ENCODE results near the gene ERBB2. TPM values are rescaled to one million over a fixed set of nuclear protein-coding genes. Genes with fewer than 3 reads are reported as not detected.

The ERBB2 gene
- total and polyA plus RNA-seq, 12 donors, result 40.3 to 89.1 (median 66.1) TPM

DNA sequence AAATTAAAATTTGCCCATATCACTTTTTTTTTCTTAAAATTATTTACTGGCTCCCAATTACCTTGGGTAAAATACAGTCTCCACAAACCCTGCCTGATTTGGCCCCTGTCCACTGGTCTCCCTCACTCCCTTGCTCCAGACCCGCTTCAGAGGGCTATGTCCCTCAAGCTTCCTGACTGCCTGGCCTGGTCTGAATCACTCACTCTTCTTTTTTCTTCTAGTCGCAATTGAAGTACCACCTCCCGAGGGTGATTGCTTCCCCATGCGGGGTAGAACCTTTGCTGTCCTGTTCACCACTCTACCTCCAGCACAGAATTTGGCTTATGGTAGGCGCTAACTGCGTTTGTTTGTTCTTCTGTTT is 11.4 kb upstream of the ERBB2 start:
- intact Hi-C loops (cut with DNase I), result loop anchor here in 3 of 10 donors (5.0 kb wide), 1 partner anchor 44 kb away; the partner anchor contains the start of gene MIEN1 (in 3 of the 3)

DNA sequence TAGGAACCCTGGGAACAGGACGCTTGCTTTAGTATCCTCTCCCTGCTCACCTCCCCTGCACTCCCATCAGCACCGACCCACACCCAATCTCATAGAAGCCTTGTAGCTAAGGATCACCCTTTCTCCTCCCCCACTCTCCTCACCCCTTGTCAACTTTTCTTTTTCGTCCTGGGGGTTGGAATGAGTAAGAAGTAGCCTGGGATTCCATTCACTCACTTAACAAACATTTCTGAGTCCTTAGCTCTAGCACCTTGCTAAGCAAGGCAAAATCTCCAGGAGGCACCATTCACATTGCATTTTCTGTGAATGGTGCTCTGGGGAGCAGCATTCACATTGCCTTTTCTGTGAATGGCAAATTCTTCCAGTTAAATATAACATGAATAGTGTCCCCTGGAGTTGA is 10.9 kb upstream of the ERBB2 start:
- ATAC-seq (no peak), DNase-seq (no peak)
- 38 to 41% methylated on average over 3 of the region's 3 CpGs for WGBS, 2 donors
- Histone ChIP-seq H3K36me3 (peaks cover 0 to 20% (median 0%) of the 10 kb centered on the region in 9 donors), H3K9me3 (no peaks in the 10 kb centered on the region), H3K4me1 (peaks cover 2 to 19% (median 14%) of the 10 kb centered on the region in 9 donors), H3K27ac (peak overlapping the region in 1 of 10 donors; percentile 88), H3K4me3 (peak overlapping the region in 7 of 10 donors; percentile 62 to 80 (median 69)), H3K27me3 (no peaks in the 10 kb centered on the region)
- TF ChIP-seq, protein P1, sequence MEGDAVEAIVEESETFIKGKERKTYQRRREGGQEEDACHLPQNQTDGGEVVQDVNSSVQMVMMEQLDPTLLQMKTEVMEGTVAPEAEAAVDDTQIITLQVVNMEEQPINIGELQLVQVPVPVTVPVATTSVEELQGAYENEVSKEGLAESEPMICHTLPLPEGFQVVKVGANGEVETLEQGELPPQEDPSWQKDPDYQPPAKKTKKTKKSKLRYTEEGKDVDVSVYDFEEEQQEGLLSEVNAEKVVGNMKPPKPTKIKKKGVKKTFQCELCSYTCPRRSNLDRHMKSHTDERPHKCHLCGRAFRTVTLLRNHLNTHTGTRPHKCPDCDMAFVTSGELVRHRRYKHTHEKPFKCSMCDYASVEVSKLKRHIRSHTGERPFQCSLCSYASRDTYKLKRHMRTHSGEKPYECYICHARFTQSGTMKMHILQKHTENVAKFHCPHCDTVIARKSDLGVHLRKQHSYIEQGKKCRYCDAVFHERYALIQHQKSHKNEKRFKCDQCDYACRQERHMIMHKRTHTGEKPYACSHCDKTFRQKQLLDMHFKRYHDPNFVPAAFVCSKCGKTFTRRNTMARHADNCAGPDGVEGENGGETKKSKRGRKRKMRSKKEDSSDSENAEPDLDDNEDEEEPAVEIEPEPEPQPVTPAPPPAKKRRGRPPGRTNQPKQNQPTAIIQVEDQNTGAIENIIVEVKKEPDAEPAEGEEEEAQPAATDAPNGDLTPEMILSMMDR (IDR thresholded peaks at IDR 0.05), result no peak
- intact Hi-C loops (cut with DNase I), result loop anchor here in 3 of 10 donors (5.0 kb wide), 1 partner anchor 43 kb away; the partner anchor contains the start of gene MIEN1 (in 3 of the 3)

More for the DNA sequence above, 11.4 kb upstream of the ERBB2 start:
- H3K27ac ChIP-seq, result peak overlapping the region; percentile 88 to 98 (median 94)
- ATAC-seq, result no peak
- 17 to 21% methylated on average over 6 of the region's 6 CpGs for WGBS, 2 donors
- H3K27me3 ChIP-seq, result no peaks in the 10 kb centered on the region
- no peak for DNase-seq
- peak overlapping the region; percentile 62 to 90 (median 68) for H3K4me3 ChIP-seq
- peaks cover 2 to 19% (median 14%) of the 10 kb centered on the region in 9 donors for H3K4me1 ChIP-seq
- TF ChIP-seq, protein P1 (IDR thresholded peaks at IDR 0.05), result no peak
- no peaks in the 10 kb centered on the region for H3K9me3 ChIP-seq
- peaks cover 0 to 25% (median 0%) of the 10 kb centered on the region in 9 donors for H3K36me3 ChIP-seq

DNA sequence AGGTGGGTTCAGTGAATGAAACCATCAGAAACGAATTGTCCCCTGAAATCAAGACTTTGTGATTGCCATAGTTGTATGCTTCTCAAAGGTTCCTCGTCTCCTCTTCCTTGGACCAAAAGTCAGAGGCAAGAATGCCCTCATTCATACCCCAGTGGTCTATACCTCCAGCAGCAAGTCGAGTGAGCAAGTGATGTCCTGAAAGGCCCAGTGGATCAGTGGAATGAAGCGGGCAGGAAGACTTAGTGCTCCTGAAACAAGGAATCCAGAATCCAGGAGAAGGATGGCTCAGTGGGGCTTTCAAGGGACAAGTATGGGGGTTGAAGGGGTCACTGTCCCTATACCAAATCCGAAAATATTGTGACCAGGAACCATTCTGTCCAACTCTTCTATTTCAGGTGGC is 5.3 kb upstream of the ERBB2 start:
- H3K27me3 ChIP-seq, result peaks cover 0 to 9% (median 0%) of the 10 kb centered on the region in 7 donors
- H3K27ac ChIP-seq, result no peak overlapping the region
- H3K4me3 ChIP-seq, result no peak overlapping the region
- 92% methylated on average over 5 of the region's 5 CpGs for WGBS, 2 donors
- no peaks in the 10 kb centered on the region for H3K36me3 ChIP-seq
- H3K9me3 ChIP-seq, result no peaks in the 10 kb centered on the region
- no peak for ATAC-seq
- TF ChIP-seq, protein P1 (IDR thresholded peaks at IDR 0.05), result no peak
- intact Hi-C loops (cut with DNase I), result loop anchor here in 1 of 10 donors (5.0 kb wide), 1 partner anchor 33 kb away; no protein-coding TSS in a partner anchor
- peaks cover 0 to 8% (median 3%) of the 10 kb centered on the region in 9 donors for H3K4me1 ChIP-seq
- no peak for DNase-seq

DNA sequence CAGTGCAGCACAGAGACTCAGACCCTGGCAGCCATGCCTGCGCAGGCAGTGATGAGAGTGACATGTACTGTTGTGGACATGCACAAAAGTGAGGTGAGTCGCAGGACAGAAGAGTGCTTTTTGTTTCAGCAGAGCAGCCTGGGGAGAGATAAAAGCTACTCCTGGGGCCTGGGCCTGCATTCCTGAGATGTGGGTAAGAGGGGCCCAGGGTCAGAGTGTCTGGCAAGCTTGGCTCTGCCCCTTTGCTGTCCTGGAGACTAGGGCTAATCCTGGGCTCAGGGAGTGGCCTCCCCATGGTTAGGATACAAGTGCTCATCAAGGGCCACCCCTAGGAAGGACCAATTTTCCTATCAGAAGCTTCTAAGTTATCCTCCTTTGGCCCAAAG is 4.8 kb upstream of the ERBB2 start:
- no peak overlapping the region for H3K27ac ChIP-seq
- no peaks in the 10 kb centered on the region for H3K9me3 ChIP-seq
- WGBS, 2 donors, result 74 to 86% methylated on average over 2 of the region's 2 CpGs
- H3K27me3 ChIP-seq, result peaks cover 0 to 14% (median 0%) of the 10 kb centered on the region in 7 donors
- H3K4me1 ChIP-seq, result peaks cover 0 to 9% (median 6%) of the 10 kb centered on the region in 9 donors
- DNase-seq, result no peak
- intact Hi-C loops (cut with DNase I), result no loop called here
- no peaks in the 10 kb centered on the region for H3K36me3 ChIP-seq
- ATAC-seq, result no peak
- H3K4me3 ChIP-seq, result no peak overlapping the region
- TF ChIP-seq, protein P1 (IDR thresholded peaks at IDR 0.05), result no peak
